A549 (cell line): Measurements from ENCODE around the gene ADAMTS20.

ENCODE experiments used
- CTCF ChIP-seq: fragments of >200 bp; sonication (Bioruptor Twin); formaldehyde crosslinking; IDR thresholded peaks from 3 replicates; pipeline ENCODE4 v1.5.1; 2016
- EHMT2 ChIP-seq: fragments of 200-600 bp; sonication (generic); IDR thresholded peaks from 2 replicates; pipeline ENCODE4 v1.6.1; 2016; ENCODE audit warnings: antibody characterized with exemption, low read depth, mild to moderate bottlenecking, moderate library complexity
- JUNB ChIP-seq: fragments of >200 bp; sonication (Bioruptor Twin); formaldehyde crosslinking; IDR thresholded peaks from 2 replicates; pipeline ENCODE4 v1.6.1; 2016
- KDM5A ChIP-seq: fragments of 200-600 bp; sonication (generic); IDR thresholded peaks from 2 replicates; pipeline ENCODE4 v1.6.1; 2016; ENCODE audit warnings: antibody characterized with exemption, mild to moderate bottlenecking
- MAX ChIP-seq: IDR thresholded peaks from 2 replicates; pipeline ENCODE4 v1.6.1; 2012
- POLR2A ChIP-seq: IDR thresholded peaks from 2 replicates; pipeline ENCODE4 v1.6.1; 2012; ENCODE audit warnings: mild to moderate bottlenecking, low read length
- POLR2AphosphoS2 ChIP-seq: conservative IDR thresholded peaks from 2 replicates; pipeline ENCODE4 v1.6.1; 2012; ENCODE audit warnings: low read length, improper control_type of control experiment, inconsistent platforms
- SREBF2 ChIP-seq: fragments of 450-650 bp; IDR thresholded peaks from 2 replicates; pipeline ENCODE4 v1.6.1; 2014; ENCODE audit warnings: mild to moderate bottlenecking, moderate library complexity

- no peak for TF ChIP-seq CTCF
- no peak for TF ChIP-seq POLR2AphosphoS2
- TF ChIP-seq POLR2A = no peak
- TF ChIP-seq SREBF2 = no peak
- TF ChIP-seq MAX = no peak
- TF ChIP-seq JUNB = no peak
- TF ChIP-seq EHMT2 = no peak
- TF ChIP-seq KDM5A = no peak
These were observed 188.9 kb downstream of the ADAMTS20 start for GRCh38 chr12:43362910-43363694.
